GM18517 (cell line): ENCODE data around the gene LAMA5.
"Not testable (repeated sequence)": the region's sequence is repeated elsewhere in the genome, so short reads cannot be mapped to it uniquely, and the experiment has no call there.

ENCODE experiments used
- ATAC-seq: cut with Tn5 transposase; IDR thresholded peaks from one replicate; pipeline ENCODE4 v1.9.1; 2021; ENCODE audit warnings: mild to moderate bottlenecking, moderate library complexity; ENCODE audit not compliant: unreplicated experiment

Gene LAMA5

GRCh38 chr20:62388839-62389600, 21.9 kb upstream of the LAMA5 start:
- no peak for ATAC-seq

- no peak for ATAC-seq
Measured at GRCh38 chr20:62387933-62388635, 21.0 kb upstream of the LAMA5 start.

- ATAC-seq: no peak
Measured at GRCh38 chr20:62387219-62387913, 20.3 kb upstream of the LAMA5 start.

GRCh38 chr20:62386383-62387218, 19.5 kb upstream of the LAMA5 start, which contains the start of gene RPS21:
Gene RPS21, plus strand, starts transcription at chr20:62387103. Its CDS starts 236 bp downstream, at chr20:62387339.
- ATAC-seq: peak; percentile 69

DNA sequence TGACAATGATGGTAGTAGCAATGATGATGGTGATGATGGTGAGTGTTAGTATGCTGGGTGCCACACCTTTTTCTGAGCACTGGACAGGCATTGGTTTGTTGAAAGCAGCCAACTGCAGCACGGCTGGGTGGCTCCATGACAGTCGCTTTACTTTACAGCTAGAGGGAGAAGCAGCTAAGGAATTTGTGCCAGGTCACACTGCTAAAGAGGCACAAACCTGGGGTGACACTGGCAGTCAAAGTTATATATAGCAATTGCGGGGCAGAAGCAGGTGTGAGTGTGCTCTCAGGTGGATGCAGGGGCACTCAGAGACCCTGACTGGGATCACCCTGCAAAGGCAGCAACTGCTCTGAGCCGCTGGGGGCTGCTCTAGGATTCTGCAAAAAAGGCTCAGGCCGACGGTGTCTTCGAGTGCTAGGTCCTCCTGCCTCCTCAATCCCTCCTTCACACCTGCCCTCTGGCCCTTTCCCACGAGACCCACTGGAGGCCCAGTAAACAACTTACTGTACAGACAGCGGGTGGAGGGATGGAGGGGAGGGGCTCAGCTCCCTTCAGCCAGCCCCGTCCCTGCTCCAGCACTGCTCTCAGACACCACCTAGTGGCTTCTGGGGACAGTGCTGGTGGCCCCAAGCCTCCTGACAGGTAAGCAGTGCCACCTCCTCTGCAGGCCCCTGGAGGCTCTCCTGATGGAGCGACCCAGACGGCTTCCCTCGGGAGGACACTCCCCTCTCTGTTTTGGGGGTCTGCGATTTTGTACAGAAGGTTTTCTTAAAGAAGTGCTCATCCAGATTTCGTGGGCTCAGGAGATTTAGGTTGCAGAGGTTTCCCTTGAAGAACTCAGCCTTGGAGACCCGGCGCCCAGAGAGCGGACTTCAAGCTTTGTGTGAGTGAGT, 15.4 kb upstream of the LAMA5 start:
- no peak for ATAC-seq

DNA sequence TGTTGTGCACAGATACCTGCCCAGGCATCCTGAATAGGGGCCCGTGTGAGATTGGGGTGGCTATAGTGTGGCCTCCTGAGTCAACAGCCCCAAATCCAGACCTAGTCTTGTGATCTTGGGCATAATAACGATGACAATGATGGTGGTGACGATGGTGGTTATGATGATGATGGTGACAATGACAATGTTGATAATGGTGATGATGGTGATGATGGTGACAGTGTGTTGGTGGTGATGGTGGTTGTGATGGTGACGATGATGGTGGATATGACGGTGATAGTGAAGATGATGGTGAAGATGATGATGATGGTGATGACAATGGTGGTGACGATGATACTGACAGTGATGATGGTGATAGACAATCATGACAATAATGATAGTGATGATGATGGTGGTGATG, 14.7 kb upstream of the LAMA5 start:
- ATAC-seq: no peak

GRCh38 chr20:62381202-62381797, 14.2 kb upstream of the LAMA5 start:
- ATAC-seq: no peak

- ATAC-seq: no peak
Measured at GRCh38 chr20:62378215-62378614, 11.1 kb upstream of the LAMA5 start.

DNA sequence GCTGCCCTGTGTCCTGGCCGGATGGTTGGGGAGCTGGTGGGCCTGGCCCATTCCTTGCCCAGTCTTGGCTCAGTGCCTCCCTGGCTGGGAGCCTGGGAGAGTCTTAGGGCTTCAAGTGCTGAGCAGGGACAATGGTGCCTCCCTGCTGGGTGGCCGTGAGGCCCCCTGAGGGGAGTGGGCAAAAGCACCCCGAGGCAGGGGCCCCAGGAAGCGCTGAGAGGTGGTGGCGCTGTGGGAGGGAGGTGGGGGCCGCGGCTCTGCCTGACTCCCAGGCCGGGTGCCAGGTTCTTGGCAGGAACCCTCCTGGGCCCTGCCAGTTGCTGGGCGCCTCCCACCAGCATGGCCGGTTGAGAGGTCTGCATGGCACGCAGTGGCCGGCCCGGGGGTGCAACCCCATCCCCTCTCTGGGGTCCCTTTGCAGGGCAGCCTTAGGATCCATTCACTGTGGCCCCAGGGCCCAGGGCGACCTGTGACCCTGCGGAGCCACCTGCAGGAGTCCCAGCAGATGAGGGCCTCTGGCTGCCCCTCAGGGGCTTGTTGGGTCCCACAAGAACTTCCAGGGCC, 10.6 kb upstream of the LAMA5 start:
- no peak for ATAC-seq

DNA sequence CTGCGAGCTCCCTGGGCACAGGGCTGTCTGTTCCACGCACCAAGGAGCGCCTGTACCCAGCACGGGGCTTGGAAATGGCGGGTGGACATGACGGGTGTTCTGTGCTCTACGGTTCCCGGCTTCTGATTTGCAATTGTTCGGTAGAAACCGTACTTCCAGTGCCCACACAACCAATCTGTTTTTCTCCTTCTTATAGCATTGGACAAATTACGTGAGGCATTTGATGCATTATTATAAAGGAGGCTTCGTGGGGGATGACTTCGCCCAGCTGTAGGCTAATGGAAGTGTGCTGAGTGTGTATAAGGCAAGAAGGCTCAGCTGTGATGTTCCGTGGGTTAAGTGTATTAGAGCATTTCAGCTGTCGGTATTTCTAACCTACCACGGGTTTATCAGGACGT, 10.0 kb upstream of the LAMA5 start:
- ATAC-seq: no peak

- ATAC-seq: no peak
Measured at GRCh38 chr20:62376112-62377063, 9.3 kb upstream of the LAMA5 start.

- ATAC-seq: no peak
Measured at GRCh38 chr20:62374331-62375152, 7.4 kb upstream of the LAMA5 start.

DNA sequence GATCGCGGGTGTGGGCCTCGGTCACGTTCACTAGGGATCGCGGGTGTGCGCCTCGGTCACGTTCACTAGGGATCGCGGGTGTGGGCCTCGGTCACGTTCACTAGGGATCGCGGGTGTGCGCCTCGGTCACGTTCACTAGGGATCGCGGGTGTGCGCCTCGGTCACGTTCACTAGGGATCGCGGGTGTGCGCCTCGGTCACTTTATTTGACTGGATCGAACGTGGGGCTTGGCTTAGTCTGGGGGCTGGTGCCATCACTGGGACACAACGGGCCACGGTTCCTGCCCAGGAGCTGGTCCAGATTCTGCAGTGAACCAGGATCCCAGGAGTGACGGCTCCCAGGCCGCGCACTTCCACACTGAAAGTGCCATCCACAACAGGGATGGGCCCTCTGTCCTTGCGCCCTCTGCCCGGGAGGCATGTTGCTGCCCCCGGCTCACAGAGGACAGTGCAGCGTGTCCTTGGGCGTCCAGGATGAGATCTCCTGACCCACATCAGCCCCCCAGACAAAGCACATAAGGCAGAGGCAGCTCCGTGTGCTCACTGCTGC, 6.6 kb upstream of the LAMA5 start:
- not testable (repeated sequence) for ATAC-seq

DNA sequence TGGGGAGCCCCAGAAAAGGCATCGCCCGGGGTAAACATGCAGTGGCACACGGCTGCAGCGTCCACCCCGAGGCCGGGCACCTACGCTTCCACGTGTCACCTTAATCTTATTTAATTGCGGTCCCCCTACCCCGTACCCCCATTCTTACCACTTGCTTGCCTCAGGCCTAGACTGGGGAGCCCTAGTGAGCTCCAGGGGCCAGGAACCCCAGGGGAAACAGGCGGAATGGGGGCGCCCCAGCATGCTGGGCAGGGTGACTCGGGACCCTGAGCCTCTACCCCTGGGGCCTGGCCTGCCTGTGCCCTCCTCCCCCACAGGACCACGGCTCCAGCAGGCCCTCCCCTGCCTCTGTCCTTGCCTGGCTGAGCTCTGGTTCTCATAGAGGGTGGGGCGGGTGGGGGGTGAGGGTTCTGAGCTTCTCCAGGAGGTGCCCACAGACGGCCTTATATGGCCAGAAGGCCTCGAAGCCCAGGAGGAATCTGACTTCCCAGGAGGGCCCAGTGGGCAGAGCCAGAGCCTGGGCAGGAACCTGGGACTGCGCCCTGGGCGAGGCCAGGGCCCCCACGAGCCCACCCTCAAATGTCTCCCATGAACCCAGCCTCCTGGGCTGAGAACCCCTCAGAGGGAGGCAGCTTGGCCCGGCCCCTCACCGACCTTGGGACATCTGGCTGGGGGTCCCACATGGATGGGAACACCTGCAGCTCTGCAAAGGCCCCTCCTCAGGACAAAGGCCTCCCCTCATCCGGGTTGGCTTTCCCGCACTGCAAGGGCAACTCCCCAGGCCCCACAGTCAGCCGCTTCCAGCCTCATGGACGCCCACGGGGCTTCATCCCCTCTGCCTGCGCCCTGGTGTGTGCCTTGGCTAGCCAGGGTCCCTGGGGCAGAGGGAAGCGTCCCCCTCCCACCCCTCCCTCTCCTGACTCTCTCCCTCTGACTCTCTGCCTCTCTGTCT, 5.2 kb upstream of the LAMA5 start:
- ATAC-seq: no peak

GRCh38 chr20:62371588-62372041, 4.5 kb upstream of the LAMA5 start:
- ATAC-seq: no peak
